Skeletal muscle tissue (tissue), 4 donors: Measurements from ENCODE around the gene FBXL12. TPM values are rescaled to one million over a fixed set of nuclear protein-coding genes. Genes with fewer than 3 reads are reported as not detected.
"Not testable (repeated sequence)": the region's sequence is repeated elsewhere in the genome, so short reads cannot be mapped to it uniquely, and the experiment has no call there.

Experiments used
- H3K27ac ChIP-seq: one replicate; pipeline ENCODE4 v1.7.0; 2013; ENCODE audit warnings: mild to moderate bottlenecking, low read depth, low read length, inconsistent platforms
- H3K27me3 ChIP-seq, 3 donors: one replicate each; pipeline ENCODE4 v1.7.0; 2013; ENCODE audit warnings: low read length in 3 of 3; ENCODE audit not compliant: control insufficient read depth in 3 of 3, insufficient read depth in 3 of 3
- H3K36me3 ChIP-seq, 3 donors: one replicate each; pipeline ENCODE4 v1.7.0; 2013; ENCODE audit warnings: low read length in 3 of 3; ENCODE audit not compliant: control insufficient read depth in 3 of 3, insufficient read depth in 3 of 3
- H3K4me1 ChIP-seq, 3 donors: one replicate each; pipeline ENCODE4 v1.7.0; 2013; ENCODE audit warnings: low read length in 3 of 3, mild to moderate bottlenecking in 3 of 3; ENCODE audit not compliant: control insufficient read depth in 3 of 3, insufficient read depth in 3 of 3
- H3K4me3 ChIP-seq, 3 donors: one replicate each; pipeline ENCODE4 v1.7.0; 2013; ENCODE audit warnings: low read length in 3 of 3
- H3K9ac ChIP-seq, 3 donors: one replicate each; pipeline ENCODE4 v1.7.0; 2013; ENCODE audit warnings: low read length in 3 of 3, mild to moderate bottlenecking in 3 of 3, moderate library complexity in 2 of 3, low read depth in 1 of 3
- H3K9me3 ChIP-seq, 3 donors: one replicate each; pipeline ENCODE4 v1.7.0; 2013; ENCODE audit warnings: low read length in 3 of 3; ENCODE audit not compliant: control insufficient read depth in 3 of 3
- total RNA-seq: library from RNA; depleted of rRNA; stranded (reverse); fragments of >200 nt; gene quantifications from one replicate; pipeline ENCODE4 v1.2.3, GENCODE V29; 2014
- donor health status: Osteomylitis.

FBXL12 gene
- total RNA-seq, 1 donor from 2014 or later, result 10.4 TPM

DNA sequence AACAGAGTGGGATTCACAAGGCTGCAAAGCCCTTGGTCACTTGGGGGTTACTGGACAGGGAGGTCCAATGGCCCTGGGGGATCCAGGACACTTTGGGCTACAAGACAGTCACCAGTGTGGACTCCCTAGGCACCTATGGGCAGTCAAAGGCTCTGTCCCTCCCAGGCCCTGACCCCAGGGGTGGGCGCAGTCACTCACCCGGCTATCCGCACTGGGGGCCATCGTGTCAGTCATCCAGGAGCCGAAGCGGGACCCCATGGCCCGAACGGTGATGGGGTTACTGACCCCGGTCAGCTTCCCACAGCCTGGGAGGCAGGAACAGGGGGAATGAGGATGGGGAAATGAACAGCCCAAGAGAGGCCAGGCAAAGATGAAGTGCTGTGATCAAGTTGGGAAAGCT lies 37.7 kb upstream of the FBXL12 start:
- Histone ChIP-seq H3K9ac (no peak overlapping the region), H3K4me1 (no peaks in the 10 kb centered on the region), H3K9me3 (no peaks in the 10 kb centered on the region), H3K36me3 (peaks cover 0 to 2% (median 0%) of the 10 kb centered on the region in 3 donors), H3K27me3 (no peaks in the 10 kb centered on the region), H3K4me3 (no peak overlapping the region), H3K27ac (no peak overlapping the region)

GRCh38 chr19:9854282-9854846 lies 35.5 kb upstream of the FBXL12 start:
- no peak overlapping the region for H3K27ac ChIP-seq
- no peak overlapping the region for H3K9ac ChIP-seq
- H3K4me1 ChIP-seq, result no peaks in the 10 kb centered on the region
- H3K36me3 ChIP-seq, result peaks cover 0 to 3% (median 0%) of the 10 kb centered on the region in 3 donors
- no peaks in the 10 kb centered on the region for H3K27me3 ChIP-seq
- H3K9me3 ChIP-seq, result no peaks in the 10 kb centered on the region
- H3K4me3 ChIP-seq, result no peak overlapping the region

- H3K9ac ChIP-seq, result no peak overlapping the region
- H3K27ac ChIP-seq, result no peak overlapping the region
- no peaks in the 10 kb centered on the region for H3K9me3 ChIP-seq
- H3K4me3 ChIP-seq, result no peak overlapping the region
- peaks cover 23 to 31% (median 26%) of the 10 kb centered on the region in 3 donors for H3K36me3 ChIP-seq
- peaks cover 0 to 7% (median 3%) of the 10 kb centered on the region in 3 donors for H3K4me1 ChIP-seq
- no peaks in the 10 kb centered on the region for H3K27me3 ChIP-seq
Observed at GRCh38 chr19:9850235-9850959, 31.5 kb upstream of the FBXL12 start.

DNA sequence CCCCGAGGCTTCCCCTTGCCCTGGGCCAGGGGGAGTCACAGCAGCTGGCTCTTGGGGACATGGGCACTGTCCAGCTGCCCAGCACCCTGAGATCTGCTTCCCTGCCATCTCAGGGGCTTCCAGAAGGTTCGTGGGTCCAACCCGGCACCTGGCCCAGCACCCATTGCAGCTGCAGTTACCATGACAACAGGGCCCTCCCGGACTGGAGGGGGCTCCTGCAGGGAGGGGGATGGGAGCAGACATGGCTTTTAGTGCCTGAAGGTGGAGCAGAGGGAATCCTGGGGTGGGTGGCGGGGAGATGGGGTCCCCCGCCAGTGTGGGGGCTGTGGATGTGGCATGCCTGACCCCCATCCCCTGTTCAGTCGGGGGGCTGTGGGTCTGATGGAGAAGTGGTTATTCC lies 30.9 kb upstream of the FBXL12 start:
- H3K27me3 ChIP-seq, result no peaks in the 10 kb centered on the region
- H3K36me3 ChIP-seq, result peaks cover 27 to 34% (median 29%) of the 10 kb centered on the region in 3 donors

DNA sequence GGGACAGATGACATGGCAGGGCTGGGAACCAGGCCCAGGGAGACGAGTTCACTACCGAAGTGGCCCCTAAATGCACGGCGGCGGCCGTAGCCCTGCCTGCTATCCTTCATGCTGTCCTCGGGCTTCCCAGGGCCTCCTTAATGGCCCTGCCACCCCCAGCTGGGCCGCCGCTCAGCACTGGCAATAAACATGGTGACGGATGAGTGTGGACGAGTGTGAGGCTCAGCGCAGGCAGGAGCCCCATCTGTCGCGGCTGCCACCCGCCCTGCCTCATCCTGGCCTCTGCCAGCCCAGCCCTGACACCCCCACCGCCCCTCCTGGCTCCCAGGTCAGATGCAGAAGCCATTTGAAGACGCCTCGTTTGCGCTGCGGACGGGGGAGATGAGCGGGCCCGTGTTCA lies 29.9 kb upstream of the FBXL12 start:
- Histone ChIP-seq H3K4me1 (peaks cover 0 to 7% (median 3%) of the 10 kb centered on the region in 3 donors), H3K9ac (no peak overlapping the region), H3K9me3 (peaks cover 0 to 4% (median 0%) of the 10 kb centered on the region in 3 donors), H3K36me3 (peaks cover 37 to 38% (median 38%) of the 10 kb centered on the region in 3 donors), H3K27me3 (no peaks in the 10 kb centered on the region), H3K4me3 (no peak overlapping the region), H3K27ac (no peak overlapping the region)

More for the DNA sequence above, 30.9 kb upstream of the FBXL12 start:
- Histone ChIP-seq H3K9me3 (no peaks in the 10 kb centered on the region), H3K4me1 (peaks cover 0 to 7% (median 3%) of the 10 kb centered on the region in 3 donors), H3K27ac (no peak overlapping the region), H3K4me3 (no peak overlapping the region), H3K9ac (no peak overlapping the region)

DNA sequence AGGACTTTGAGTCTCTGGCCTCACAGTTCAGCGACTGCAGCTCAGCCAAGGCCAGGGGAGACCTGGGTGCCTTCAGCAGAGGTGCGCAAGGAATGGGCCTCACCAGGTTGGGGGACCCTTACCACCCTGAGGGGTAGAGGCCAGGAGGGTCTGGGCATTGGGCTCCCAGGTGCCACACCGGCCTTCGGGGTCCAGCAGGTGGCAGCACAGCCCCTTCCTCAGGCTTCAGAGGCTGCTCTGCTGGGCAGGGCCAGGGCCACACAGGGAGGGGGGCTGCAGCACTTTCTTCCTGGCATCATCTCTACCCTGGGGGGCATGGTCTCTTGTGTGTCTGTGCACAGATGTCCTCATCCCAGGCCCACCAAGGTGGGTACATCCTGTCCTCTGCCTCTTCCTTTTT lies 29.2 kb upstream of the FBXL12 start:
- no peak overlapping the region for H3K27ac ChIP-seq
- peaks cover 0 to 9% (median 0%) of the 10 kb centered on the region in 3 donors for H3K9me3 ChIP-seq
- H3K9ac ChIP-seq, result no peak overlapping the region
- no peaks in the 10 kb centered on the region for H3K27me3 ChIP-seq
- H3K36me3 ChIP-seq, result peaks cover 44% of the 10 kb centered on the region in 3 donors
- no peak overlapping the region for H3K4me3 ChIP-seq
- H3K4me1 ChIP-seq, result peaks cover 0 to 7% (median 3%) of the 10 kb centered on the region in 3 donors

GRCh38 chr19:9847087-9847671 lies 28.3 kb upstream of the FBXL12 start:
- Histone ChIP-seq H3K4me3 (no peak overlapping the region), H3K4me1 (peaks cover 0 to 7% (median 3%) of the 10 kb centered on the region in 3 donors), H3K27me3 (no peaks in the 10 kb centered on the region), H3K9me3 (peaks cover 0 to 10% (median 0%) of the 10 kb centered on the region in 3 donors), H3K9ac (no peak overlapping the region), H3K27ac (no peak overlapping the region), H3K36me3 (peaks cover 52 to 53% (median 53%) of the 10 kb centered on the region in 3 donors)

DNA sequence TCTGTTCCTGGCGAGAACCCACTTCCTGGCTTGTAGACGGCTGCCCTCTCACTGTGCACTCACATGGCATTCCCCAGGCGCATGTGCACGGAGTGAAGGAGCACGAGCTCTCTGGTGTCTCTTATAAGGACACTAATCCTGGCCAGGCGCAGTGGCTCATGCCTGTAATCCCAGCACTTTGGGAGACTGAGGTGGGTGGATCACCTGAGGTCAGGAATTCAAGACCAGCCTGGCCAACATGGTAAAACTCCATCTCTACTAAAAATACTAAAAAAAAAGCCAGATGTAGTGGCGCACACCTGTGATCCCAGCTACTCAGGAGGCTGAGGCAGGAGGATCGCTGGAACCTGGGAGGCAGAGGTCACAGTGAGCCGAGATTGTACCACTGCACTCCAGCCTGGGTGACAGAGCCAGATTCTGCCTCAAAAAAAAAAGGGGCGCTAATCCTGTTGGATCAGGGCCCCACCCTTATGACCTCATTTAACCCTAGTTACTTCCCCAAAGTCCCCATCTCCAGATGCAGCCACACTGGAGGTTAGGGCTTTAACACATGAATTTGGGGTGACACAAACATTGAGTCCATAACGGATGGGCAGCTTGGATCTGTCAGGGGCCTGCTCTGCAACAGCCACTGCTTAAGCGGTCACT lies 24.9 kb upstream of the FBXL12 start:
- H3K36me3 ChIP-seq, result peaks cover 67 to 77% (median 76%) of the 10 kb centered on the region in 3 donors
- not testable (repeated sequence) for H3K9ac ChIP-seq, H3K4me1 ChIP-seq, H3K27ac ChIP-seq, H3K4me3 ChIP-seq, H3K27me3 ChIP-seq
- peaks cover 0 to 10% (median 0%) of the 10 kb centered on the region in 3 donors for H3K9me3 ChIP-seq

DNA sequence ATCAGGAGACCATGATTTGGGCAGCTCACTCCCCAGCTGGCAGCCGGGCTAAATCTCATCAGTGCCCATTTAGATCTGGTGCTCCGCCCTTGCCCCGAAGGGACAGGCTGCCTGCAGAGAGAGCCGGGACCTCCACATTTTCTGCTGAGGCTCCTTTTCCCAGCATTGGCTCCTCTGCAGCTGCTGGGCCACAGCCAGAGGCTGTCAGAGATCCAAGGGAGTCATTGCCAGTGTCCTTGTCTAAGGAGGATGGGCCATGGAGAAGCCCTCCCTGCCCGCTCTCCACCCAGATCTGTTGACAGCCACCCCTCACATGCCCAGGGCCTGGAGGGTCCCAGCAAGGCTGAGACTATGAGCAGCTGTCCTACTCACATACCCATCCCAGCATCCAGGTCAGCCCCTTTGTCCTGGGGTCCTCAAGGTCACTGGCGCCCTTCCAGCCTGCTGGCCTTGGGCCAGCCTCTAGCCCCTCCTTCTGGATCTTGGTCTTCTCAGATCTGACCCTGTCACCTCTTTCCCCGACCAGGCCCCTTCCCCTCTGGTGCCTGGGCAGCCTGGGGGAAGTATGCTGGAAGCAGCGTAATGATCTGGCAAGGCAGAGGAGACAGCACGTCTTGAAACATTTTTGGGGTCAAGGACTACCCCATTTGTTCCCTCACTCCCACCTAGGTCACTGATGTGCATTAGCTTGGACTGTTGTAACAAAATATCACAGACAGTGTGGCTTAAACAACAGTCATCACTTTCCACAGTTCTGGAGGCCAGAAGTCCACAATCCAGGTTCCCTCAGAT lies 24.2 kb upstream of the FBXL12 start:
- peaks cover 66 to 78% (median 77%) of the 10 kb centered on the region in 3 donors for H3K36me3 ChIP-seq
- no peak overlapping the region for H3K4me3 ChIP-seq
- H3K4me1 ChIP-seq, result peaks cover 0 to 7% (median 3%) of the 10 kb centered on the region in 3 donors
- no peak overlapping the region for H3K27ac ChIP-seq
- H3K9ac ChIP-seq, result no peak overlapping the region
- no peaks in the 10 kb centered on the region for H3K27me3 ChIP-seq
- H3K9me3 ChIP-seq, result peaks cover 0 to 10% (median 0%) of the 10 kb centered on the region in 3 donors
